ENCODE results near the gene ITGB7.

The ITGB7 gene

GRCh38 chr12:53161119-53161911 lies 45.7 kb downstream of the ITGB7 start:
- DNase-seq (ENCODE audit: extremely low spot score, insufficient read length, low read depth) (no peak), FAIRE-seq (no peak)

- FAIRE-seq, result no peak
- DNase-seq (ENCODE audit: extremely low spot score, insufficient read length, low read depth), result no peak
Observed at GRCh38 chr12:53160673-53161072, 46.4 kb downstream of the ITGB7 start.

GRCh38 chr12:53160000-53160399 lies 47.1 kb downstream of the ITGB7 start:
- no peak for FAIRE-seq
- no peak for DNase-seq (ENCODE audit: extremely low spot score, insufficient read length, low read depth)

GRCh38 chr12:53159195-53159839 lies 47.7 kb downstream of the ITGB7 start:
- DNase-seq (ENCODE audit: extremely low spot score, insufficient read length, low read depth), result peak; percentile 86
- FAIRE-seq, result peak; percentile 96

GRCh38 chr12:53152390-53152789 lies 54.7 kb downstream of the ITGB7 start:
- FAIRE-seq, result no peak
- no peak for DNase-seq (ENCODE audit: extremely low spot score, insufficient read length, low read depth)

- DNase-seq (ENCODE audit: extremely low spot score, insufficient read length, low read depth) (no peak), FAIRE-seq (no peak)
Observed at GRCh38 chr12:53151039-53151438, 56.0 kb downstream of the ITGB7 start.

- no peak for DNase-seq (ENCODE audit: extremely low spot score, insufficient read length, low read depth)
- FAIRE-seq, result no peak
Observed at GRCh38 chr12:53147653-53148052, 59.4 kb downstream of the ITGB7 start.

- FAIRE-seq (no peak), DNase-seq (ENCODE audit: extremely low spot score, insufficient read length, low read depth) (no peak)
Observed at GRCh38 chr12:53147181-53147580, 59.9 kb downstream of the ITGB7 start.

GRCh38 chr12:53145383-53146260 lies 61.4 kb downstream of the ITGB7 start:
- DNase-seq (ENCODE audit: extremely low spot score, insufficient read length, low read depth) (no peak), FAIRE-seq (no peak)

GRCh38 chr12:53143355-53143754 lies 63.7 kb downstream of the ITGB7 start:
- no peak for FAIRE-seq
- no peak for DNase-seq (ENCODE audit: extremely low spot score, insufficient read length, low read depth)

All from GM18507 (cell line).